Skin epidermis (tissue), 12 donors: Measurements from ENCODE around the gene PRKAR2B.
A peak's percentile ranks its signal among the peaks of the same experiment; 100 is the strongest.
"Not testable (repeated sequence)": the region's sequence is repeated elsewhere in the genome, so short reads cannot be mapped to it uniquely, and the experiment has no call there.

ENCODE experiments used
- H3K27ac ChIP-seq, 21 experiments: fragments of 200-600 bp; sonication (generic) in 11 of 21; one replicate each; pipeline ENCODE4 v1.5.0; 2020; ENCODE audit warnings: mild to moderate bottlenecking in 3 of 21, inconsistent platforms in 2 of 21, moderate library complexity in 2 of 21
- H3K4me3 ChIP-seq, 7 experiments: fragments of 200-600 bp; sonication (generic) in 2 of 7; one replicate each; pipeline ENCODE4 v1.5.0; 2020; ENCODE audit warnings: inconsistent platforms in 2 of 7, mild to moderate bottlenecking in 2 of 7, moderate library complexity in 1 of 7

PRKAR2B gene

GRCh38 chr7:107045980-107046379 is 1.5 kb downstream of the PRKAR2B start:
- peak overlapping the region in 1 of 7 experiments; percentile 64 for H3K4me3 ChIP-seq
- no peak overlapping the region for H3K27ac ChIP-seq

- no peak overlapping the region for H3K27ac ChIP-seq
These were observed 2.2 kb downstream of the PRKAR2B start for GRCh38 chr7:107046491-107047259.

GRCh38 chr7:107047902-107048782 is 3.6 kb downstream of the PRKAR2B start:
- H3K27ac ChIP-seq = no peak overlapping the region
- no peak overlapping the region for H3K4me3 ChIP-seq

More at GRCh38 chr7:107046491-107047259, 2.2 kb downstream of the PRKAR2B start:
- no peak overlapping the region for H3K4me3 ChIP-seq

GRCh38 chr7:107048783-107049418 is 4.4 kb downstream of the PRKAR2B start:
- no peak overlapping the region for H3K27ac ChIP-seq
- H3K4me3 ChIP-seq = no peak overlapping the region

- Histone ChIP-seq H3K27ac (no peak overlapping the region), H3K4me3 (no peak overlapping the region)
These were observed 5.0 kb downstream of the PRKAR2B start for GRCh38 chr7:107049480-107049879.

- H3K27ac ChIP-seq = no peak overlapping the region
- no peak overlapping the region for H3K4me3 ChIP-seq
These were observed 5.5 kb downstream of the PRKAR2B start for GRCh38 chr7:107049971-107050532.

GRCh38 chr7:107051376-107051775 is 6.9 kb downstream of the PRKAR2B start:
- Histone ChIP-seq H3K4me3 (no peak overlapping the region), H3K27ac (no peak overlapping the region)

GRCh38 chr7:107054965-107055364 is 10.5 kb downstream of the PRKAR2B start:
- not testable (repeated sequence) for H3K4me3 ChIP-seq, H3K27ac ChIP-seq

GRCh38 chr7:107056058-107056457 is 11.6 kb downstream of the PRKAR2B start:
- not testable (repeated sequence) for H3K27ac ChIP-seq, H3K4me3 ChIP-seq

GRCh38 chr7:107056728-107057473 is 12.4 kb downstream of the PRKAR2B start:
- Histone ChIP-seq H3K27ac (no peak overlapping the region), H3K4me3 (no peak overlapping the region)

GRCh38 chr7:107057474-107057833 is 12.9 kb downstream of the PRKAR2B start:
- no peak overlapping the region for H3K27ac ChIP-seq

GRCh38 chr7:107059468-107059867 is 15.0 kb downstream of the PRKAR2B start:
- no peak overlapping the region for H3K4me3 ChIP-seq
- H3K27ac ChIP-seq = no peak overlapping the region

More at GRCh38 chr7:107057474-107057833, 12.9 kb downstream of the PRKAR2B start:
- H3K4me3 ChIP-seq = no peak overlapping the region

GRCh38 chr7:107063245-107064120 is 19.0 kb downstream of the PRKAR2B start:
- no peak overlapping the region for H3K27ac ChIP-seq
- H3K4me3 ChIP-seq = no peak overlapping the region

- no peak overlapping the region for H3K4me3 ChIP-seq
- H3K27ac ChIP-seq = no peak overlapping the region
These were observed 19.8 kb downstream of the PRKAR2B start for GRCh38 chr7:107064255-107064654.

GRCh38 chr7:107065929-107066247 is 21.4 kb downstream of the PRKAR2B start:
- H3K27ac ChIP-seq = no peak overlapping the region
- no peak overlapping the region for H3K4me3 ChIP-seq

GRCh38 chr7:107068156-107068555 is 23.7 kb downstream of the PRKAR2B start:
- Histone ChIP-seq H3K4me3 (no peak overlapping the region), H3K27ac (no peak overlapping the region)

GRCh38 chr7:107069457-107069856 is 25.0 kb downstream of the PRKAR2B start:
- Histone ChIP-seq H3K27ac (no peak overlapping the region), H3K4me3 (no peak overlapping the region)

GRCh38 chr7:107070710-107071109 is 26.2 kb downstream of the PRKAR2B start:
- Histone ChIP-seq H3K27ac (no peak overlapping the region), H3K4me3 (no peak overlapping the region)

GRCh38 chr7:107071129-107071528 is 26.6 kb downstream of the PRKAR2B start:
- Histone ChIP-seq H3K4me3 (no peak overlapping the region), H3K27ac (no peak overlapping the region)
